K562 (cell line): ENCODE data around the gene CYB5R4. TPM values are rescaled to one million over a fixed set of nuclear protein-coding genes. Genes with fewer than 3 reads are reported as not detected.

ENCODE experiments used
- ATAC-seq: fragments of 200-7000 bp; cut with Tn5 transposase; 3 replicates; pipeline ENCODE4 v1.9.1; 2020; ENCODE audit warnings: moderate library complexity
- BruUV-seq: library from RNA; stranded (reverse); fragments of 400-500 nt; replicated peaks from 2 replicates; lab custom pipeline; 2021; lab: Mats Ljungman, UMichigan
- CTCF ChIA-PET: fragments of 300-600 bp; formaldehyde crosslinking; extraction: SDS; loops from one replicate; lab custom pipeline; 2021; ENCODE audit warnings: low intra/inter-chr PET ratio; lab: Yijun Ruan, JAX
- POLR2A ChIA-PET: fragments of 300-600, 350-650 bp; sonication (Branson Sonifier 250); formaldehyde crosslinking; extraction: SDS; loops from one replicate; lab custom pipeline; 2021; ENCODE audit warnings: antibody characterized with exemption, inconsistent platforms; lab: Yijun Ruan, JAX
- DNase-seq, 4 experiments: peaks; one replicate each; pipeline versions ENCODE4 v3.0.0 to v3.0.0-alpha.2; 2011 to 2018; ENCODE audit warnings: low spot score in 3 of 4, mixed read lengths in 3 of 4; ENCODE audit errors: extremely low read depth in 1 of 4
- FAIRE-seq: peaks from 2 replicates; lab custom pipeline; 2011; peaks lifted over from hg19 to GRCh38; lab: Jason Lieb, UNC
- H2AFZ ChIP-seq: 2 replicates; pipeline ENCODE4 v1.6.0; 2011; ENCODE audit warnings: low read depth, low read length, control low read depth, inconsistent platforms
- H3K27ac ChIP-seq: fragments of 200-600 bp; 3 replicates; pipeline ENCODE4 v1.8.0; 2011; ENCODE audit warnings: low read depth, mild to moderate bottlenecking, control low read depth, inconsistent platforms, low read length, moderate library complexity, mixed read lengths; ENCODE audit errors: extremely low read depth
- H3K27me3 ChIP-seq, 2 experiments: fragments of 300-600 bp in 1 of 2; 2 replicates in 1 of 2; 3 replicates in 1 of 2; pipeline versions ENCODE4 v1.6.0 to v1.8.0; 2011; ENCODE audit warnings: inconsistent platforms in 2 of 2, low read length in 2 of 2, mild to moderate bottlenecking in 1 of 2, mixed read lengths in 1 of 2, moderate library complexity in 1 of 2; ENCODE audit not compliant: control insufficient read depth in 2 of 2, insufficient read depth in 2 of 2
- H3K36me3 ChIP-seq: fragments of 300-600 bp; 3 replicates; pipeline ENCODE4 v1.8.0; 2011; ENCODE audit warnings: mild to moderate bottlenecking, low read length, inconsistent platforms; ENCODE audit not compliant: control insufficient read depth, insufficient read depth
- H3K4me1 ChIP-seq, 2 experiments: fragments of 200-600 bp in 1 of 2; replicated peaks in 1 of 2; 2 replicates in 1 of 2; 3 replicates in 1 of 2; pipeline versions ENCODE4 v1.5.1 to v1.8.0; 2011; ENCODE audit warnings: inconsistent platforms in 2 of 2, low read length in 2 of 2, mild to moderate bottlenecking in 1 of 2, mixed read lengths in 1 of 2, moderate library complexity in 1 of 2; ENCODE audit not compliant: control insufficient read depth in 2 of 2, insufficient read depth in 2 of 2
- H3K4me2 ChIP-seq: 2 replicates; pipeline ENCODE4 v1.6.1; 2011; ENCODE audit warnings: low read length, control low read depth, inconsistent platforms, mixed read lengths; ENCODE audit not compliant: insufficient read depth
- H3K4me3 ChIP-seq: fragments of 200-600 bp; sonication (generic), shearing (Covaris generic); 2 replicates; pipeline ENCODE4 v1.5.1; 2016; ENCODE audit warnings: control low read depth, inconsistent platforms
- H3K79me2 ChIP-seq: fragments of 200-600 bp; 3 replicates; pipeline ENCODE4 v1.8.0; 2011; ENCODE audit warnings: low read length, inconsistent platforms; ENCODE audit not compliant: control insufficient read depth, insufficient read depth
- H3K9ac ChIP-seq, 2 experiments: 2 replicates each; pipeline versions ENCODE4 v1.6.0 to v1.6.1; 2011; ENCODE audit warnings: low read depth in 2 of 2, low read length in 2 of 2, control low read depth in 1 of 2, inconsistent platforms in 1 of 2, mild to moderate bottlenecking in 1 of 2, mixed read lengths in 1 of 2; ENCODE audit not compliant: insufficient read depth in 1 of 2
- H3K9me1 ChIP-seq: one replicate; pipeline ENCODE4 v1.6.0; 2011; ENCODE audit warnings: inconsistent platforms, mild to moderate bottlenecking, low read length, moderate library complexity; ENCODE audit not compliant: control insufficient read depth, insufficient read depth
- H3K9me3 ChIP-seq: replicated peaks from 2 replicates; pipeline ENCODE4 v1.5.1; 2011; ENCODE audit warnings: low read depth, low read length, inconsistent platforms; ENCODE audit not compliant: control insufficient read depth, insufficient read depth
- H4K20me1 ChIP-seq: replicated peaks from 2 replicates; pipeline ENCODE4 v1.6.1; 2011; ENCODE audit warnings: low read length, inconsistent platforms, mixed read lengths; ENCODE audit not compliant: control insufficient read depth, insufficient read depth
- FOXK2 ChIP-seq, 2 experiments: fragments of 450-650 bp; IDR thresholded peaks in 1 of 2; conservative IDR thresholded peaks in 1 of 2; 2 replicates each; pipeline ENCODE4 v1.6.1; 2016; ENCODE audit warnings: low read depth in 2 of 2, mild to moderate bottlenecking in 1 of 2
- HDAC6 ChIP-seq: IDR thresholded peaks from 2 replicates; pipeline ENCODE4 v1.6.1; 2012; ENCODE audit warnings: low read depth, mild to moderate bottlenecking, control low read depth, inconsistent platforms, low read length, moderate library complexity
- MGA ChIP-seq: fragments of 450-650 bp; IDR thresholded peaks from 2 replicates; pipeline ENCODE4 v1.6.1; 2016; ENCODE audit warnings: mild to moderate bottlenecking, moderate library complexity
- THRB ChIP-seq: fragments of 450-650 bp; formaldehyde crosslinking; conservative IDR thresholded peaks from 2 replicates; pipeline ENCODE4 v1.4.0; 2022; ENCODE audit warnings: mild to moderate bottlenecking, missing genetic modification characterization
- ZNF316 ChIP-seq: fragments of 450-650 bp; IDR thresholded peaks from 2 replicates; pipeline ENCODE4 v1.6.1; 2016
- ZNF431 ChIP-seq: sonication (generic); formaldehyde crosslinking; IDR thresholded peaks from 2 replicates; pipeline ENCODE4 v1.8.0; 2022; ENCODE audit warnings: mild to moderate bottlenecking, missing genetic modification reagents
- ZNF707 ChIP-seq: fragments of 250-450 bp; sonication (Bioruptor Pico); conservative IDR thresholded peaks from 2 replicates; pipeline ENCODE4 v1.8.0; 2022; ENCODE audit warnings: inconsistent platforms, mild to moderate bottlenecking, moderate library complexity
- in situ Hi-C: fragments of 300-500 bp; cut with MboI; formaldehyde crosslinking; loops from 4 replicates; pipeline ENCODE4 v1.15.0; 2018; ENCODE audit warnings: inconsistent platforms, mixed read lengths
- intact Hi-C: fragments of 100-400 bp; cut with micrococcal nuclease; formaldehyde crosslinking; loops from 2 replicates; pipeline ENCODE4 v1.14.2; 2022
- polyA plus RNA-seq, 8 experiments: library from polyadenylated mRNA; depleted of rRNA in 4 of 8; stranded (reverse) in 5 of 8; unstranded in 3 of 8; fragments of >200 nt; fragmentation: Nextera tagmentation in 2 of 8; fragmentation: Illumina TruSeq in 1 of 8; extraction: Ambion mirVana in 2 of 8; extraction: Trizol in 1 of 8; gene quantifications; 2 replicates each; pipeline versions ENCODE4 v1.2.1 to v1.2.3, GENCODE V29; 2011 to 2014; ENCODE audit warnings: inconsistent platforms in 1 of 8, missing spikeins in 1 of 8
- total RNA-seq, 7 experiments: library from RNA; depleted of rRNA in 6 of 7; stranded (reverse); fragments of >200 nt in 6 of 7; fragmentation: Illumina TruSeq in 2 of 7; extraction: Trizol in 2 of 7; gene quantifications; 2 replicates each; pipeline versions ENCODE4 v1.2.1 to v1.2.3, GENCODE V29; 2011 to 2021; ENCODE audit warnings: low replicate concordance in 1 of 7

The CYB5R4 gene
- total and polyA plus RNA-seq, 9 of the 15 experiments (the other 6 are each of a cell fraction or from before 2014, with no cell fraction given): 5.9 to 23.1 (median 19.0) TPM

GRCh38 chr6:83847179-83847578 is 12.3 kb upstream of the CYB5R4 start:
- BruUV-seq: no TSS peak

More at GRCh38 chr6:83847179-83847578, 12.3 kb upstream of the CYB5R4 start:
- Histone ChIP-seq H3K9me1 (no peaks in the 10 kb centered on the region), H3K79me2 (no peaks in the 10 kb centered on the region), H3K36me3 (no peaks in the 10 kb centered on the region), H3K4me2 (no peak overlapping the region), H2AFZ (no peak overlapping the region), H3K4me1 (no peaks in the 10 kb centered on the region), H4K20me1 (no peaks in the 10 kb centered on the region), H3K27ac (no peak overlapping the region), H3K4me3 (no peak overlapping the region), H3K9me3 (no peaks in the 10 kb centered on the region; the same call in 1 of the 2 replicates), H3K27me3 (no peaks in the 10 kb centered on the region; a peak in 1 of 5 replicates), H3K9ac (no peak overlapping the region)
- CTCF ChIA-PET: no interaction called here
- intact Hi-C loops (no loop called here), in situ Hi-C loops (no loop called here)
- DNase-seq (no peak), FAIRE-seq (no peak), ATAC-seq (no peak)
- no peak for TF ChIP-seq MGA
- no peak for TF ChIP-seq FOXK2 (conservative IDR thresholded peaks at IDR 0.05 in 1 of 2, IDR thresholded peaks at IDR 0.05 in 1 of 2; ENCODE audit: low read depth in 2 of 2)
- no peak for TF ChIP-seq ZNF431 (CRISPR knock-in tag)
- TF ChIP-seq ZNF707 (CRISPR knock-in tag): no peak
- no peak for TF ChIP-seq HDAC6
- 0 out of 2 replicates have a peak, but pooled peaks have one; percentile 4 for TF ChIP-seq ZNF316
- TF ChIP-seq THRB: no peak
- POLR2A ChIA-PET: interaction anchor here (0.8 to 1.3 kb wide), 2 partner anchors 13 to 14 kb away, joined by 3 read pairs; partner anchors contain the start of gene CYB5R4
